ENCODE measurements around the gene DENND4C. TPM values are rescaled to one million over a fixed set of nuclear protein-coding genes. Genes with fewer than 3 reads are reported as not detected.

DENND4C gene
- total RNA-seq, 1 experiment from 2014 or later: 26.6 TPM

GRCh38 chr9:19192202-19193028, 38.1 kb upstream of the DENND4C start:
- H3K56ac ChIP-seq (ENCODE audit: insufficient read length, low read depth, low read length): no peak overlapping the region
- no peak overlapping the region for H3K4me2 ChIP-seq (ENCODE audit: insufficient read depth, insufficient read length, low read length)
- no peak for TF ChIP-seq CTCF (conservative IDR thresholded peaks at IDR 0.05)
- H2AFZ ChIP-seq (ENCODE audit: low read length): no peak overlapping the region
- Mint-ChIP-seq H3K4me1 (peaks cover 13 to 18% of the 10 kb centered on the region in 2 experiments), H3K36me3 (ENCODE audit: insufficient read depth in 1 of 3, low read depth in 3 of 3) (no peaks in the 10 kb centered on the region), H3K9me3 (no peaks in the 10 kb centered on the region), H3K4me3 (no peak overlapping the region), H3K27me3 (ENCODE audit: low read depth) (no peaks in the 10 kb centered on the region), H3K27ac (peak overlapping the region in 1 of 3 experiments; percentile 15; a peak in 1 of 7 replicates)
- H3K27ac ChIP-seq (ENCODE audit: insufficient read length, low read depth, low read length): no peak overlapping the region
- no peak overlapping the region for H2BK15ac ChIP-seq (ENCODE audit: low read depth, low read length)
- no peaks in the 10 kb centered on the region for H3K27me3 ChIP-seq (ENCODE audit: insufficient read depth, low read length)
- H3K79me1 ChIP-seq (ENCODE audit: insufficient read depth, low read depth, low read length, poor library complexity, severe bottlenecking): no peaks in the 10 kb centered on the region
- H3K14ac ChIP-seq (ENCODE audit: insufficient read depth, low read length): no peak overlapping the region
- no peak overlapping the region for H3K9ac ChIP-seq (ENCODE audit: extremely low read depth, insufficient read length, low read length)
- DNase-seq: no peak
- no peaks in the 10 kb centered on the region for H4K20me1 ChIP-seq (ENCODE audit: control insufficient read depth, insufficient read depth, insufficient read length)
- H2BK20ac ChIP-seq (ENCODE audit: low read depth, low read length, poor library complexity, severe bottlenecking): no peak overlapping the region
- H4K91ac ChIP-seq (ENCODE audit: insufficient read length, low read depth, low read length): no peak overlapping the region
- H3K79me2 ChIP-seq (ENCODE audit: insufficient read depth, low read length): no peaks in the 10 kb centered on the region
- H4K5ac ChIP-seq (ENCODE audit: insufficient read length, low read depth, low read length): no peak overlapping the region
- no peak overlapping the region for H2AK5ac ChIP-seq (ENCODE audit: insufficient read length, low read length)
- no peak overlapping the region for H2BK120ac ChIP-seq (ENCODE audit: low read depth, low read length, poor library complexity, severe bottlenecking)
- H3K23ac ChIP-seq (ENCODE audit: insufficient read length, low read depth, low read length): no peak overlapping the region
- WGBS (ENCODE audit: extremely low coverage, insufficient read length, low lambda C conversion rate): no CpG with 5 or more reads among the region's 1 CpG
- H3K4me1 ChIP-seq (ENCODE audit: insufficient read depth, low read length): no peaks in the 10 kb centered on the region
- H3K9me3 ChIP-seq (ENCODE audit: control insufficient read depth, low read depth, low read length): no peaks in the 10 kb centered on the region
- H3K4ac ChIP-seq (ENCODE audit: low read depth, low read length): no peak overlapping the region
- no peak overlapping the region for H3K18ac ChIP-seq (ENCODE audit: insufficient read length, low read depth, low read length)
- H3K23me2 ChIP-seq (ENCODE audit: insufficient read length, low read depth, low read length, poor library complexity, severe bottlenecking): no peaks in the 10 kb centered on the region
- no peak overlapping the region for H2BK5ac ChIP-seq (ENCODE audit: insufficient read length, low read length)
- H2BK12ac ChIP-seq (ENCODE audit: insufficient read length, low read depth, low read length): no peak overlapping the region
- H3T11ph ChIP-seq (ENCODE audit: low read length): no peak overlapping the region
- H4K8ac ChIP-seq (replicated peaks; ENCODE audit: insufficient read length, low read depth, low read length): no peak overlapping the region

Data from H9 (cell line).